IPS-20b (cell line): ENCODE measurements around the gene GOLIM4.
"Not testable (repeated sequence)": the region's sequence is repeated elsewhere in the genome, so short reads cannot be mapped to it uniquely, and the experiment has no call there.

Experiments used
- H3K27ac ChIP-seq: one replicate; pipeline ENCODE4 v1.5.1; 2013; ENCODE audit warnings: low read length
- H3K27me3 ChIP-seq: 2 replicates; pipeline ENCODE4 v1.6.1; 2013; ENCODE audit warnings: mild to moderate bottlenecking, low read length, inconsistent platforms; ENCODE audit not compliant: insufficient read depth
- H3K36me3 ChIP-seq: 2 replicates; pipeline ENCODE4 v1.6.1; 2013; ENCODE audit warnings: low read depth, mild to moderate bottlenecking, inconsistent platforms, low read length, moderate library complexity; ENCODE audit not compliant: insufficient read depth
- H3K4me1 ChIP-seq: 2 replicates; pipeline ENCODE4 v1.6.1; 2013; ENCODE audit warnings: mild to moderate bottlenecking, control low read depth, inconsistent platforms, low read length, moderate library complexity; ENCODE audit not compliant: insufficient read depth
- H3K4me3 ChIP-seq: 2 replicates; pipeline ENCODE4 v1.5.1; 2013; ENCODE audit warnings: mild to moderate bottlenecking, low read length, inconsistent platforms
- H3K9ac ChIP-seq: 2 replicates; pipeline ENCODE4 v1.6.1; 2013; ENCODE audit warnings: low read depth, mild to moderate bottlenecking, inconsistent platforms, low read length, moderate library complexity
- H3K9me3 ChIP-seq: 2 replicates; pipeline ENCODE4 v1.6.1; 2013; ENCODE audit warnings: mild to moderate bottlenecking, low read depth, low read length, inconsistent platforms; ENCODE audit not compliant: insufficient read depth

GOLIM4 gene

GRCh38 chr3:168095611-168096209, at the start of gene GOLIM4:
TSS of gene GOLIM4 (minus strand) at chr3:168095924. CDS start at chr3:168095285, 639 bp downstream.
- Histone ChIP-seq H3K9ac (peak within 1 kb of the TSS; percentile 64; the same call in 1 of the 2 replicates), H3K4me1 (peaks cover 31% of the 10 kb centered on the region), H3K27ac (no peak within 1 kb of the TSS), H3K9me3 (no peaks in the 10 kb centered on the region), H3K4me3 (peak within 1 kb of the TSS; percentile 80), H3K36me3 (no peaks in the 10 kb centered on the region), H3K27me3 (no peaks in the 10 kb centered on the region)

GRCh38 chr3:168141405-168141998, 45.8 kb upstream of the GOLIM4 start:
- H3K27me3 ChIP-seq, result no peaks in the 10 kb centered on the region
- H3K4me3 ChIP-seq, result no peak overlapping the region
- no peak overlapping the region for H3K9ac ChIP-seq
- no peaks in the 10 kb centered on the region for H3K36me3 ChIP-seq
- H3K4me1 ChIP-seq, result peaks cover 11% of the 10 kb centered on the region; the same call in 1 of the 2 replicates
- no peaks in the 10 kb centered on the region for H3K9me3 ChIP-seq
- no peak overlapping the region for H3K27ac ChIP-seq

- Histone ChIP-seq H3K9me3 (no peaks in the 10 kb centered on the region), H3K27ac (no peak overlapping the region), H3K36me3 (no peaks in the 10 kb centered on the region), H3K9ac (no peak overlapping the region), H3K27me3 (no peaks in the 10 kb centered on the region), H3K4me3 (no peak overlapping the region), H3K4me1 (peaks cover 11% of the 10 kb centered on the region; the same call in 1 of the 2 replicates)
Observed at GRCh38 chr3:168139947-168140346, 44.2 kb upstream of the GOLIM4 start.

- Histone ChIP-seq H3K36me3 (no peaks in the 10 kb centered on the region), H3K27ac (no peak overlapping the region), H3K27me3 (no peaks in the 10 kb centered on the region), H3K4me3 (no peak overlapping the region), H3K9ac (no peak overlapping the region), H3K4me1 (peaks cover 11% of the 10 kb centered on the region; the same call in 1 of the 2 replicates), H3K9me3 (no peaks in the 10 kb centered on the region)
Observed at GRCh38 chr3:168138421-168138820, 42.7 kb upstream of the GOLIM4 start.

- H3K4me3 ChIP-seq, result no peak overlapping the region
- H3K36me3 ChIP-seq, result no peaks in the 10 kb centered on the region
- H3K9ac ChIP-seq, result no peak overlapping the region
- H3K4me1 ChIP-seq, result no peaks in the 10 kb centered on the region
- H3K27me3 ChIP-seq, result no peaks in the 10 kb centered on the region
- no peaks in the 10 kb centered on the region for H3K9me3 ChIP-seq
- H3K27ac ChIP-seq, result no peak overlapping the region
Observed at GRCh38 chr3:168134931-168135330, 39.2 kb upstream of the GOLIM4 start.

- not testable (repeated sequence) for H3K27ac ChIP-seq, H3K36me3 ChIP-seq, H3K27me3 ChIP-seq, H3K9ac ChIP-seq, H3K4me3 ChIP-seq, H3K4me1 ChIP-seq
- peaks cover 13% of the 10 kb centered on the region for H3K9me3 ChIP-seq
Observed at GRCh38 chr3:168130250-168130649, 34.5 kb upstream of the GOLIM4 start.

GRCh38 chr3:168128463-168128862, 32.7 kb upstream of the GOLIM4 start:
- peaks cover 13% of the 10 kb centered on the region for H3K9me3 ChIP-seq
- H3K27me3 ChIP-seq, H3K27ac ChIP-seq, H3K36me3 ChIP-seq, H3K4me1 ChIP-seq, H3K9ac ChIP-seq, H3K4me3 ChIP-seq: not testable (repeated sequence)

- Histone ChIP-seq H3K36me3 (no peaks in the 10 kb centered on the region), H3K9me3 (peaks cover 13% of the 10 kb centered on the region), H3K27ac (no peak overlapping the region), H3K4me3 (no peak overlapping the region), H3K27me3 (no peaks in the 10 kb centered on the region), H3K4me1 (no peaks in the 10 kb centered on the region), H3K9ac (no peak overlapping the region)
Observed at GRCh38 chr3:168127466-168127865, 31.7 kb upstream of the GOLIM4 start.

- H3K36me3 ChIP-seq, result no peaks in the 10 kb centered on the region
- no peak overlapping the region for H3K9ac ChIP-seq
- no peaks in the 10 kb centered on the region for H3K4me1 ChIP-seq
- H3K27me3 ChIP-seq, result no peaks in the 10 kb centered on the region
- H3K9me3 ChIP-seq, result peaks cover 13% of the 10 kb centered on the region
- H3K4me3 ChIP-seq, result no peak overlapping the region
- no peak overlapping the region for H3K27ac ChIP-seq
Observed at GRCh38 chr3:168124791-168125190, 29.1 kb upstream of the GOLIM4 start.

GRCh38 chr3:168124291-168124690, 28.6 kb upstream of the GOLIM4 start:
- no peak overlapping the region for H3K9ac ChIP-seq
- peaks cover 13% of the 10 kb centered on the region for H3K9me3 ChIP-seq
- H3K27ac ChIP-seq, result no peak overlapping the region

GRCh38 chr3:168123201-168124176, 27.8 kb upstream of the GOLIM4 start:
- peaks cover 12% of the 10 kb centered on the region for H3K9me3 ChIP-seq
- H3K27ac ChIP-seq, result no peak overlapping the region
- H3K9ac ChIP-seq, result no peak overlapping the region
- H3K4me1 ChIP-seq, result no peaks in the 10 kb centered on the region
- no peaks in the 10 kb centered on the region for H3K36me3 ChIP-seq
- H3K27me3 ChIP-seq, result no peaks in the 10 kb centered on the region
- H3K4me3 ChIP-seq, result no peak overlapping the region

More at GRCh38 chr3:168124291-168124690, 28.6 kb upstream of the GOLIM4 start:
- no peaks in the 10 kb centered on the region for H3K36me3 ChIP-seq
- H3K4me1 ChIP-seq, result no peaks in the 10 kb centered on the region
- H3K27me3 ChIP-seq, result no peaks in the 10 kb centered on the region
- no peak overlapping the region for H3K4me3 ChIP-seq
